Heart right ventricle (tissue), 16 donors: Measurements from ENCODE around the gene GBE1. TPM values are rescaled to one million over a fixed set of nuclear protein-coding genes. Genes with fewer than 3 reads are reported as not detected.

Experiments
- ATAC-seq, 8 donors: fragments of 200-7000 bp; cut with Tn5 transposase; one replicate each; pipeline ENCODE4 v1.9.1; 2020; ENCODE audit warnings: mild to moderate bottlenecking in 8 of 8, moderate library complexity in 8 of 8, moderate number of reproducible peaks in 1 of 8
- DNase-seq, 2 donors: peaks; one replicate each; pipeline ENCODE4 v3.0.0-alpha.2; 2020
- H3K27ac ChIP-seq, 10 donors: fragments of 200-600 bp; sonication (generic) in 2 of 10; one replicate each; pipeline versions ENCODE4 v1.5.0 to v1.8.0; 2020 to 2022; ENCODE audit warnings: mild to moderate bottlenecking in 3 of 10
- H3K27me3 ChIP-seq, 7 donors: fragments of 200-600 bp; one replicate each; pipeline ENCODE4 v1.8.0; 2021 to 2022; ENCODE audit warnings: mild to moderate bottlenecking in 2 of 7
- H3K36me3 ChIP-seq, 9 donors: fragments of 200-600 bp; sonication (generic) in 1 of 9; one replicate each; pipeline versions ENCODE4 v1.5.0 to v1.8.0; 2020 to 2022; ENCODE audit warnings: mild to moderate bottlenecking in 2 of 9
- H3K4me1 ChIP-seq, 9 donors: fragments of 200-600 bp; sonication (generic) in 1 of 9; one replicate each; pipeline versions ENCODE4 v1.5.0 to v1.8.0; 2020 to 2022; ENCODE audit warnings: mild to moderate bottlenecking in 4 of 9
- H3K4me3 ChIP-seq, 10 donors: fragments of 200-600 bp; sonication (generic) in 2 of 10; one replicate each; pipeline versions ENCODE4 v1.5.0 to v1.8.0; 2020 to 2022; ENCODE audit warnings: mild to moderate bottlenecking in 7 of 10, moderate library complexity in 2 of 10
- H3K9me3 ChIP-seq, 11 donors: fragments of 200-600 bp in 10 of 11; sonication (generic) in 2 of 11; one replicate each; pipeline versions ENCODE4 v1.5.0 to v1.8.0; 2013 to 2022; ENCODE audit warnings: mild to moderate bottlenecking in 2 of 11, control low read depth in 1 of 11, moderate library complexity in 1 of 11
- WGBS, 2 donors: extraction: QIAGEN DNeasy Blood & Tissue Kit; methylation state at CpG; one replicate each; pipeline ENCODE4 v1.1.7; 2013; ENCODE audit warnings: inconsistent platforms in 1 of 2; 5-methylcytosine and 5-hydroxymethylcytosine counted together
- intact Hi-C, 10 donors: fragments of 100-400 bp; cut with DNase I; formaldehyde crosslinking; loops; one replicate each; pipeline versions ENCODE4 v1.11.1 to v1.14.2; 2022
- polyA plus RNA-seq, 2 donors: library from polyadenylated mRNA; stranded (reverse); fragments of 200-250 nt; gene quantifications; one replicate each; pipeline ENCODE4 v1.2.3, GENCODE V29; 2013
- total RNA-seq, 10 donors: library from RNA; stranded (reverse); fragmentation: NEBNext Ultra II Directional in 3 of 10; extraction: Animal tissue kit (Norgen Biotek cat#: 25700) in 3 of 10; gene quantifications; one replicate each; pipeline versions ENCODE4 v1.2.1 to v1.2.4, GENCODE V29; 2021 to 2023
- TF ChIP-seq, protein P1 (sequence below), 9 donors: fragments of 200-600 bp; sonication (generic) in 2 of 9; IDR thresholded peaks; one replicate each; pipeline versions ENCODE4 v1.5.0 to v1.8.0; 2021 to 2022; ENCODE audit warnings: antibody characterized with exemption in 9 of 9, mild to moderate bottlenecking in 5 of 9, moderate library complexity in 1 of 9
- donor health status: Arrhythmogenic right ventricular cardiomyopathy.
- donor health status: ischemic (EF 13 %, LVEDD 7.1; RV severe dilation, severe dysfunction).
- donor health status: healthy with polysubstance abuse.
- donor health status: DM: no; HTN: yes; CAD: no.
- donor health status: DM: no; HTN: no; CAD: no.
- donor health status: ischemic (EF 25% LVEDD 6.9; RV normal size, moderate dysfunction).
- donor health status: ischemic (EF 25% LVEDD 5.7; RV mildly dilated, moderate dysfunction).
- donor health status: healthy.
- donor health status: DM: yes; HTN: yes; CAD: no.
- donor health status: Ischemic cardiomyopathy.
- donor health status: ischemic (EF 35%, LVEDD 5.7; RV mildly dilated, moderate dysfunction).
- donor health status: nonischemic (EF 11% LVEDD 7.7; RV severe dilation, severe dysfunction).
- donor health status: DM: yes; HTN: yes; CAD: no.
- donor health status: PGD.
- donor health status: ischemic (EF 29% LVEDD 5.4; RV normal size, mild dysfunction).
- donor health status: nonischemic (EF 23%, LVEDD 6.1; RV moderate dilation, normal function).

Gene GBE1
- total and polyA plus RNA-seq, 12 donors, result 24.8 to 153 (median 98.8) TPM

DNA sequence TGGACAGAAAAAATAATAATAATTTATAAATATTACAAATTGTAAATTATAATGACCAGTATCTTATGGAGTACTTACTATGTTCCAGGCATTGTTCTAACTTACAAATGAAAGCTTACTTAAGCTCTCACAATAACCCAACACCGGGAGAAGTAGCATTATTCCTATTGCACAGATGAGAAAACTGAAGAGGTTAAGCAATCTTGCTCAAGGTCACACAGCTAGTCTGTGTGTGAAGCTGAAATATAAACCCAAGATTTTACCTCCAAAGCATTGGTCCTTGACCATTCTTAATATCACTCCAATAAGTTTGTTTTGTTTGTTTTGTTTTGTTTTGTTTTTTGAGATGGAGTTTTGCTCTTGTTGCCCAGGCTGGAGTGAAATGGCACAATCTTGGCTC, 43.1 kb downstream of the GBE1 start:
- H3K4me3 ChIP-seq, result no peak overlapping the region
- ATAC-seq (no peak), DNase-seq (no peak)
- H3K27me3 ChIP-seq, result no peaks in the 10 kb centered on the region
- 93 to 95% methylated on average over 1 of the region's 1 CpG for WGBS, 2 donors
- H3K27ac ChIP-seq, result no peak overlapping the region
- H3K9me3 ChIP-seq, result peaks cover 0 to 11% (median 0%) of the 10 kb centered on the region in 11 donors
- H3K4me1 ChIP-seq, result peaks cover 0 to 30% (median 5%) of the 10 kb centered on the region in 9 donors
- intact Hi-C loops, result no loop called here
- TF ChIP-seq, protein P1, sequence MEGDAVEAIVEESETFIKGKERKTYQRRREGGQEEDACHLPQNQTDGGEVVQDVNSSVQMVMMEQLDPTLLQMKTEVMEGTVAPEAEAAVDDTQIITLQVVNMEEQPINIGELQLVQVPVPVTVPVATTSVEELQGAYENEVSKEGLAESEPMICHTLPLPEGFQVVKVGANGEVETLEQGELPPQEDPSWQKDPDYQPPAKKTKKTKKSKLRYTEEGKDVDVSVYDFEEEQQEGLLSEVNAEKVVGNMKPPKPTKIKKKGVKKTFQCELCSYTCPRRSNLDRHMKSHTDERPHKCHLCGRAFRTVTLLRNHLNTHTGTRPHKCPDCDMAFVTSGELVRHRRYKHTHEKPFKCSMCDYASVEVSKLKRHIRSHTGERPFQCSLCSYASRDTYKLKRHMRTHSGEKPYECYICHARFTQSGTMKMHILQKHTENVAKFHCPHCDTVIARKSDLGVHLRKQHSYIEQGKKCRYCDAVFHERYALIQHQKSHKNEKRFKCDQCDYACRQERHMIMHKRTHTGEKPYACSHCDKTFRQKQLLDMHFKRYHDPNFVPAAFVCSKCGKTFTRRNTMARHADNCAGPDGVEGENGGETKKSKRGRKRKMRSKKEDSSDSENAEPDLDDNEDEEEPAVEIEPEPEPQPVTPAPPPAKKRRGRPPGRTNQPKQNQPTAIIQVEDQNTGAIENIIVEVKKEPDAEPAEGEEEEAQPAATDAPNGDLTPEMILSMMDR (IDR thresholded peaks at IDR 0.05), result no peak
- H3K36me3 ChIP-seq, result peaks cover 0 to 5% (median 0%) of the 10 kb centered on the region in 9 donors

DNA sequence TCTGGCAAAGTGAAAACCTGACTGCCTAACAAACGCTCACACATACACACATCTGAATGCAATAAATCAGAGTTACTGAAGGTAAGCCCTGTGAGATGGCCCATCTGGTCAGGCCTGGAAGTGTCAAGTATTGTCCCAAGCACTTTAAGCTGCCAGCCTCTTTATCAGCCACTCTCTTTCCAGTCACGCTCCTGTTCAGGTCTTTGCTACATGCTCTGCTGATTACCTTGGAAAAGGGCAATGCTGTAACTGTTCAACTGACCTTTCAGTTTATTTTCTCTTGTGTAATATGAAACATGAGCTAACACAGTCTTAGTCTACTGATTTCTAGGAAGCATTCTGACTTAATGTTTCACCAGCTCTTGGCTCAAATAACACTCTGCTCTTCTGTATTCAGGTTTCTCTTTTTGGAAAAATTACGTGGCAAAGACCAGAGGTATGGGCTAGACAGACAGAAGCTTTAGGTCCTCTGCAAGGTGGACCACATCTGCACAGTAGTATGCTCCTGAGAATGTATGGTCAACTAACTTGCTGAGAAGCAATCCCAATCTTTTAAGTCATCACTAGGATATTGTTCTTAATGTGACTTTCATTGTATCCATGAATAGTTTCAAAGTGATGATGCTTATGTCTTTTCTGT, 44.5 kb downstream of the GBE1 start:
- TF ChIP-seq, protein P1 (IDR thresholded peaks at IDR 0.05), result no peak
- intact Hi-C loops, result no loop called here
- H3K4me3 ChIP-seq, result no peak overlapping the region
- peaks cover 0 to 5% (median 0%) of the 10 kb centered on the region in 9 donors for H3K36me3 ChIP-seq
- peak overlapping the region in 8 of 10 donors; percentile 37 to 83 (median 60) for H3K27ac ChIP-seq
- peaks cover 0 to 18% (median 3%) of the 10 kb centered on the region in 9 donors for H3K4me1 ChIP-seq
- peaks cover 0 to 11% (median 0%) of the 10 kb centered on the region in 11 donors for H3K9me3 ChIP-seq
- peak in 1 of 2 donors; percentile 54 for DNase-seq
- WGBS, 2 donors, result 41 to 60% methylated on average over 3 of the region's 3 CpGs
- H3K27me3 ChIP-seq, result no peaks in the 10 kb centered on the region
- peak; percentile 88 to 99 (median 98) for ATAC-seq

GRCh38 chr3:81713031-81713430, 48.4 kb downstream of the GBE1 start:
- H3K4me3 ChIP-seq, result no peak overlapping the region
- no peak overlapping the region for H3K27ac ChIP-seq
- no peaks in the 10 kb centered on the region for H3K27me3 ChIP-seq
- DNase-seq, result no peak
- no peak for ATAC-seq
- H3K4me1 ChIP-seq, result peaks cover 0 to 35% (median 16%) of the 10 kb centered on the region in 9 donors
- peaks cover 0 to 5% (median 0%) of the 10 kb centered on the region in 9 donors for H3K36me3 ChIP-seq
- TF ChIP-seq, protein P1 (IDR thresholded peaks at IDR 0.05), result no peak
- H3K9me3 ChIP-seq, result peaks cover 0 to 11% (median 0%) of the 10 kb centered on the region in 11 donors
- 56 to 70% methylated on average over 4 of the region's 4 CpGs for WGBS, 2 donors
- intact Hi-C loops, result no loop called here

GRCh38 chr3:81709606-81710005, 51.8 kb downstream of the GBE1 start:
- Histone ChIP-seq H3K4me3 (no peak overlapping the region), H3K27ac (peak overlapping the region in 5 of 10 donors; percentile 4 to 40 (median 22)), H3K4me1 (peaks cover 0 to 46% (median 31%) of the 10 kb centered on the region in 9 donors), H3K27me3 (no peaks in the 10 kb centered on the region), H3K9me3 (peaks cover 0 to 5% (median 0%) of the 10 kb centered on the region in 11 donors), H3K36me3 (peaks cover 0 to 9% (median 0%) of the 10 kb centered on the region in 9 donors)
- DNase-seq (no peak), ATAC-seq (peak in 5 of 8 donors; percentile 57 to 84 (median 70))
- 61 to 65% methylated on average over 2 of the region's 2 CpGs for WGBS, 2 donors
- TF ChIP-seq, protein P1 (IDR thresholded peaks at IDR 0.05), result no peak
- intact Hi-C loops, result no loop called here
